CD4-positive, alpha-beta T cell treated with Interleukin-12 subunit alpha and Interleukin-12 subunit beta, for 1 hour (primary cell): ENCODE data around the gene CIDEB.

Experiments used
- DNase-seq: peaks from one replicate; pipeline ENCODE4 v3.0.0-alpha.2; 2020

The CIDEB gene

DNA sequence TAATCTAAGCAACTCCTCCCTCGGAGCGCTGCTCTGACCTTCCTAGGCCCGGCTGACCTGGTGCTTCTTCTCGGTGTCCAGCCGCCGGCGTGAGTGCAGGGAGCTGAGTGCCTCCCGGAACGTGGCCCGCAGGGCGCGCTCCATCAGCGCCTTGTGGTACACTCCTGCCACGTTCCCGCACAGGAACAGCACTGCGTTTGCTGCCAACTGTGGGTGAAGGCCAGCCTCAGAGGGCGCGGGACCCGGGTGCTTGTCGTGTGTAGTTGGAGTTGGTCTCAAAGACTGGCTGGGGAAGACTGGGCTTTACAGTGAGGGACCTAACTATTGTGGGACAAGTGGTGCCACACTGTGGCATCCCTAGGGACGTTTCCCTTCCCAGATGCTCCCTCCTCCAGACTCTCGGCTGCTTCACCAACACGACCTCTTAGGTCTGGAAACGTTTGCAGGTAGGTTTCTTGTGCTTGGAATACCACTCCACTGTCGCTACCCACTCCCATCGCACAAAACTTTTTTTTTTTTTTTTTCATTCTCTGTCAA lies 24.0 kb upstream of the CIDEB start:
- DNase-seq, result no peak

DNA sequence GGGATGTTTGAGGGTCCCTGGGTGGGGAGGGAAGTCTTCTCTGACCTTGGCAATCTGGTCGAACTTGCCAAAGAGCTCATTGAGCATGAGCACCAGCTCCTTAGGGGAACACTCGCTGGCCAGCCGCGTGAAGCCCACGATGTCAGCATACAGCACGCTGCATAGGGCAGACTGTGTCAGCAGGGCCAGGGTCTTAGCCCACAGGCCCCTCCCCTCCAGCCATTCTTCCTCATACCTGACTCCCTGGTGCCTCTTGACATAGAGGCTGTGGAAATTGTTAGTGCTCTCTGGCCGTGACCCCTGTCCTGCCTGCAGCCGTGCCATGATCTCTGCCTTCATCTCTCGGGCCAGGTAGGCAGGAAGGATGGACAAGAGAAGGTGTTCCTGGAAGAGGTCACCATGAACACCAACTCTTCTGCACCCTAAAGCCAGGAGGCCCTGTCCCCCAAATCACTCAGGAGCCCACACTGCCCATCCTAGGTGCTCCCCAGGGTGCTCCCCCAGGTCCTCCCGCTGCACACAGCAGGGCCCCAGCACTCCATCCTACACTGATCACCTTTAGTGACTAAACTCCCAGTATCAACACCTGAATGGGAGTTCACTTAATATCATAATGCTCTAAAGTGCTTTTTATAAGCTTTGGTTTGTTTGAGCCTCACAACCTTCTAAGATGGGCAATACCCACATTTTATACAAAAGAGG lies 23.3 kb upstream of the CIDEB start:
- no peak for DNase-seq

DNA sequence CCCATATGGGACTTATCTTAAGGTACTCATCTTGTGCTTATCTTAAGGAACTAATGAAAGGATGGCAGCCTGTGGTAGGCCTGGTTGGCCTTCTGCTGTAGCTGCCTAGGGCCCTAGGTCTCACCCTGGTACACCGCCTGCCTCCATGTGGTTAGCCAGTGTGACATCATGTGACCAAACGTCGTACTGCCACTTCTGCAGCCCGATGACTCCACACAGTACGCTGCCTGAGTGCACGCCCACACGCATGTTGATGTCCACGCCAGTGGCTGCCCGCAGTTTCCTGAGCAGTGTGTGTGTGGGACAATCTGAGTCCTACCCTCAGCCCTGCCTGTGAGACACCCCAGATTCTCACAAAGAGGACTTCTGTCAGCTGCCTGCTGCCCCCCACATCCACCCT lies 22.0 kb upstream of the CIDEB start:
- DNase-seq, result peak; percentile 76

DNA sequence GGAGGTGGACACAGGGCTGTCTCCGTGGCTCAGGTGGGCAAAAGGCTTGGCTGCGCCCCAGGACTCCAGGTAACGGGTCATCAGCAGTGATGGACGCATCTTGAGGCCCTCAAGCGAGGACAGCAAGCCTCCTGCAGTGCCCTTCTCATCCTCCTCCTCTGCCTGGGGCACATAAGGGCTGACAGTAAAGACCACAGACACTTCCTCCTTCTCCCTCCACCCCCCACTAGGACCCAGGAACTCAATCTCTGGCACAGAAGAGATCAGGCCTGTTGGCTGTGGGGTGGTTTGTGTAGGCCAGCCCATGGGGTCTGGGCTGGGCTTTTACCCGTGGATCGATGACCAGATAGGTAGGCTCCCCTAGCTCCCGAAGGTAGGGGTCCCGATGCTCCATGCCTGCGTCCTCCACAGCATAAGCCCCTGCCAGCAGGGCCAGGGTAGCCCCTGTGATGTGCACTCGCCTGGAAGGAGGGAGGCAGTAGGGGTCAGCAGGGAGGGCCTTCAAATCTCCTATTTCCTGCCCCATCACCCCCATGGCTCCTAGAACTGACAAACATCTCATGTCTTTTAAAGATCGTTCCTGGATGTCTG lies 21.4 kb upstream of the CIDEB start:
- no peak for DNase-seq

- DNase-seq, result peak; percentile 27
These were observed 20.1 kb upstream of the CIDEB start for GRCh38 chr14:24327914-24328313.

DNA sequence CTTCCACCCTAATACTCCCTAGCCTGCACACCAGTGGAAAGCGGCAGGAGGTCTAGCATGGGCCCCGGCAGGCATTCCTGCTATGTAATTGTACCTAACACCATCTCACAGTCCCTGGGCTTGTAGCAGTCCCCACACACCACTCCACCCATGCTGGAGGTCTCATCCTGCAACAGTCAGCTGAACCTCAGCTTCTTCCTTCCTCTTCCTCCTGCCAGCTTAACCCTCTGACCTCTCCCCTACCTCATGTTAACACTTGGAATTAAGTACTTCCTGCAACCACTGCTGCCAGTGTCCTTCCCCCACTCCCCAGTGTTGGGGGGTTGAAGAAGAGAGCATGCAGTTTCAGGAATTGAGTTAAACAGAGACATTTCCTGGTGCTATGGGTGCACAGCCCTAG lies 19.5 kb upstream of the CIDEB start:
- no peak for DNase-seq

DNA sequence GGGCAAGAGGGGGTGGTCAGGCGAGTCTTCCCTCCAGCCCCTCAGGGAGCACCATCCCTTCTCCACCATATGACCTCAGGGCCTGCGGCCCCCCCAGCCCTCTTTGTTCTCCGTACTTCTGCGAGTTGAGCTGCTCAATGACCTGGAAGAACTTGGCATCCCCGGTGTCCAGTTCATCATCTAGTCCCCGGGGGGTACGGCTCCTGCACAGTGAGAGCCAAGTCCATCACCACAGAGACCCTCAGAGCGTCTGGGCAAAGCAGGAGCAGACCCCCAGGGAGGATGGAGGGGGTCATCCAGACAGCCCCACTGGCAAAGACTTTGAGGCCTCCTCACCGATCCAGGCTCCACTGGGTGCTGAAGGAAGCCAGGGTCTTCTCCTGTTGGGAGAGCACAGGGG lies 18.2 kb upstream of the CIDEB start:
- DNase-seq, result no peak

DNA sequence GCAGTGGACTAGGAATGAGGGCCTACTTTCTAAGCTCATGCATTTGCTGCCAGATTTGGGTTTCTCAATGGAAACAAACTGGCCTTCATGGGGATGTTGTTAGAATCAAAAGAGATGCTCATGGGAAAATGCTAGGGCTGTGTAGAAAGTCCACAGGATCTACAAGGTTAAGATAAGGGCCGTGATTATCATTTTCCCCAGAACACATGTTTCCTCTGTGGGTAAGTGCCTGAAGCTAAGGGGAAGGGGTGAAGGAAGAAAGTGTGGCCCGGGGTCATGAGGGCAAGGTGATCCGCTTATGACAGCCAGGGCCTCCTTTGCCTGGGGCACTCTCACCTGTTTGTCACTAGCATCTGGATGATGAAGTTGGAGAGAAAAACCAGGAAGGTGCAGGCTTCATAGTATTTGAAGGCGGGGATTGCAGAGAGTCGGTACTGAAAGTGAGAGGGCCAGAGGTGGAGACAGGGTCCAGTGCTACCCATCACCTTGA lies 17.3 kb upstream of the CIDEB start:
- DNase-seq, result no peak

DNA sequence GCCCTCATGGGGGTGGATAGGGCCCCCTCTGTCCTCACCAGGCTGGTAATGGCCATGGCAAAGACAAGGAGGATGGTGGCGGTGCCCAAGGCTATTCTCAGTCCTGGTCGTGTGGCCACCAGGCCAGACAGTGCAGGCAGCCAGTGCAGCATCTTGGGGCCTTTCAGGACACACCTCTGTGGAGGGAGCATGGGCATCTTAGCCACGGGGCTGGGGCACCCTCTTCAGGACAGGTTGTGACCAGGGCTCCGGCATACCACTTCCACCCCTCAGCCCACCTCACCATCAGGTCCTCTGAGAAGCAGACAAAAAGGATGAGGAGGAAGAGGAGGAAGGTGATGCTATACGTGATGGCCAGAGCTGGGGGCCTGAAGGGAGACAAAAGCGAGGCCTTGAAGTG lies 16.2 kb upstream of the CIDEB start:
- DNase-seq, result no peak

GRCh38 chr14:24323341-24323740 lies 15.6 kb upstream of the CIDEB start:
- no peak for DNase-seq

DNA sequence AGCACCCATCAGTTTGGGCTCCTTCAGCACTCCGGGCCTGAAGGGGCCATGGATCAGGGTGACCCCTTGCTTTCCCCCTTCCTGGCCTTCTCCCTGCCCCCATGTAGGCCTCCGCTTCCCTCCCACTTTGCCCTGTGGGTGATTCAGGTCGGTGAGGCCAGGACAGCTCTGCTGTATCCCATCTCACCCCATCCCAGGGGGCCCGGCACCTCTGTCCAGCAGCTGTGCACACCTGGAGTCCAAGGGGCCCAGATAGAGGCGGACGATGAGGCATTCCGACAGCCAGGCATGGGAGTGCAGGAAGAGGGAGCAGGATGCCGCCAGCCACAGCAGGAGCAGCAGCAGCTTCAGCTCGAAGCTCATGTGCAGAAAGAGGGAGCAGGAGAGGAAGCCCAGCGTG lies 14.9 kb upstream of the CIDEB start:
- no peak for DNase-seq

- DNase-seq, result no peak
These were observed 13.6 kb upstream of the CIDEB start for GRCh38 chr14:24321212-24321975.

- no peak for DNase-seq
These were observed 9.6 kb upstream of the CIDEB start for GRCh38 chr14:24317141-24317928.

- no peak for DNase-seq
These were observed 8.8 kb upstream of the CIDEB start for GRCh38 chr14:24316597-24316950.

- DNase-seq, result no peak
These were observed 8.2 kb upstream of the CIDEB start for GRCh38 chr14:24315807-24316596.

- no peak for DNase-seq
These were observed 7.5 kb upstream of the CIDEB start for GRCh38 chr14:24315243-24315806.

GRCh38 chr14:24314377-24315193 lies 6.8 kb upstream of the CIDEB start:
- no peak for DNase-seq

DNA sequence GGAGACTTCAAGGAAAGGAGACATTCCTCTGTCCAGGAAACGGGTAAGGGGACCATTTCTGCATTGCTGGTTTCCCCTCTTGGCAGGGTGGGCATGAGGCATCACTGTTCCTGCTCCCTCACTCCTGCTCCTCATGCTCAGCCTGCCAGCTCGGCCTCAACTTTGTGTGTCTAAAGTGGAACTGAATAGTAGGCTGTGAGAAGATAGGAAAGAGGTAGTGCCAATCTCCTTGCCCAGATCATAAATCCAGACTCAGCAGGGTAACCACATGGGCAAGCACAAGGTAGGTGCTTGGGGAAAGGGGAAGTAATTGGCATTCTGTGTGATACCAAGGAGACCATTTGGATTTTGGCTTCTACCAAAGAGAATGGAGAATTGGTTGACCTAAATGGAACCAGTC lies 6.1 kb upstream of the CIDEB start:
- DNase-seq, result no peak

DNA sequence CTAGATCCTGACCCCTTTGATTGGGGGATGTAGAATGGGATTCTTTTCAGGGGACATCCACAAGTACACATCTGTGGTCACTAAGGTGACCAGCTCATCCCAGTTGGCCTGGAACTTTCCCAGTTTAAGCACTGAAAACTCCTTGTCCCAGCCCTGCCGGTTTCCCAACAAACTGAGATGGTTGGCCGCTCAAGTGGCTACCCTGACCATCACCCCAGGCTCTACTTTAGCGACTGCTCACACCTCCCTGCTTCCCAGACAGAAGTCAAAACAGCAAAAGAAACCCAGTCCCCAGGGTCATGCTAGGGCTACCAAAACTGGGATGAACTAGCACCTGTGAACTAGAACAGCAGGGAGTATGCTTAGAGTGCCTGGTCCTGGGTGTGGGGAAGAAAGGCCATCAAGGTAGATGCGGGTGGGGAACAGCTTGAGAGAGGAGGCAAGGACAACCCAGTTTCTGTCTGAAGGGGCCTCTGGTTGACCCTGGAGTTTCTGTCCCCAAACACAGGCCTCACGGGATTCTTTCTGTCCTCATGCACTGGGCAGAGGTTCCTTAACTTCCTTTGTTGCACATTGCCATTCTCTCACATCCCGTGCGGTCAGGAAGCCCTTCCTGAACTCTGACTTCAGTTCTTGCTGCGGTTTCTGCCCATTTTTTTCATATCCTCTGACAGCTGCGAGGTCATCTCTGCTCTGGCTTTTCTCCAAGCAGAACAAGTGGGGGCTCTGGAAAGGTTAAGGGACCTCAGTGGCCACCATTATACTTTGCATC lies 5.1 kb upstream of the CIDEB start:
- peak; percentile 60 for DNase-seq
